ENCODE results near the gene SLC29A3. TPM values are rescaled to one million over a fixed set of nuclear protein-coding genes. Genes with fewer than 3 reads are reported as not detected.

SLC29A3 gene
- total and polyA plus RNA-seq, 2 of the 8 experiments (the other 6 are each of a cell fraction or from before 2014, with no cell fraction given), result 14.0 to 24.6 TPM

DNA sequence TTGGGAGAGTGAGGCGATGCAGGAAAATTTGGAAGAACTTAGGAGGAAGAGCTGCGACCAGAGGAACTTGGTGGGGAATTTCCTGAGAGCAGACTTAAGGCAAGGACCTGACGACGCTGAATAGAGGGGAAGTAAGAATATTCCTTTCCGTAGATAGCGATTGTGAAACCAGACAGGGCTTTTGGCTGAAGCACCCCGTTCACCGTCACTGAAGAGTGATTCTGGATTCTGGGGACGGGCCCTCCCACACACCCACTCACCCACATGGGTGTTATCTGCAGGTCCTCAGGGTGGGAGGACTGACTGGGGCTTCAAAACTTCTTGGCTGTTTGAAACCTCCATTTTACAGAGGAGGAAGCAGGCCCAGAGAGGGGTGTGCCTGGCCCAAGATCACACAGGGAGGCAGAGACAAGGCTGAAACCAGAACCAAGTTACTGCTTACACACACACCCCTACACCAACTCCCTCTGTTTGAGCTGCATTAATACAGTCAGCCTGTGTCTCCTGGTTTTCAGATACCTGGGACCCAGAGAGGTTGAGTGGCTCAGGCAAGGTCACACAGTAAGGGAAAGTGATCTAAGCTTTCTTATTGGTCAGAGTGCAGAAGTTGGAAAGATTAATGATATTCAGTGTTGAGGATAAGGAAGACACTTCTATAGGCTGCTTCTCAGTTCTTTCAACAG is 40.4 kb downstream of the SLC29A3 start (continued):
- TF ChIP-seq SP1 (IDR thresholded peaks at IDR 0.05; ENCODE audit: low read depth, low read length) (no peak), RFX5 (IDR thresholded peaks at IDR 0.05; ENCODE audit: borderline replicate concordance, low read depth, low read length) (no peak), RXRA (IDR thresholded peaks at IDR 0.05; ENCODE audit: insufficient read depth, low read depth, low read length) (no peak), CHD2 (IDR thresholded peaks at IDR 0.05; ENCODE audit: low read length) (no peak), POLR2A (IDR thresholded peaks at IDR 0.05; ENCODE audit: control extremely low read depth in 1 of 2, low read depth in 2 of 2, low read length in 2 of 2) (no peak), HDAC6 (IDR thresholded peaks at IDR 0.05; ENCODE audit: low read depth, low read length) (no peak), CBX8 (IDR thresholded peaks at IDR 0.05; ENCODE audit: borderline replicate concordance, low read depth, low read length) (no peak), YY1 (IDR thresholded peaks at IDR 0.05; ENCODE audit: low read depth, low read length) (no peak), BRCA1 (IDR thresholded peaks at IDR 0.05; ENCODE audit: low read depth, low read length) (no peak)
- TF ChIP-seq, protein P1, sequence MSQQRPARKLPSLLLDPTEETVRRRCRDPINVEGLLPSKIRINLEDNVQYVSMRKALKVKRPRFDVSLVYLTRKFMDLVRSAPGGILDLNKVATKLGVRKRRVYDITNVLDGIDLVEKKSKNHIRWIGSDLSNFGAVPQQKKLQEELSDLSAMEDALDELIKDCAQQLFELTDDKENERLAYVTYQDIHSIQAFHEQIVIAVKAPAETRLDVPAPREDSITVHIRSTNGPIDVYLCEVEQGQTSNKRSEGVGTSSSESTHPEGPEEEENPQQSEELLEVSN (IDR thresholded peaks at IDR 0.05), result no peak

Measured in H1 (cell line).